Tibial artery (tissue), 4 donors: Measurements from ENCODE around the gene NAT10.
A peak's percentile ranks its signal among the peaks of the same experiment; 100 is the strongest.
"Not testable (repeated sequence)": the region's sequence is repeated elsewhere in the genome, so short reads cannot be mapped to it uniquely, and the experiment has no call there.

ENCODE experiments used
- DNase-seq, 2 donors: peaks; one replicate each; pipeline ENCODE4 v3.0.0-alpha.2; 2019
- H3K27ac ChIP-seq, 2 donors: fragments of 200-600 bp; sonication (generic) in 1 of 2; 1 replicate in 1 of 2; 2 replicates in 1 of 2; pipeline ENCODE4 v1.5.1; 2018 to 2019; ENCODE audit warnings: mild to moderate bottlenecking in 1 of 2
- H3K27me3 ChIP-seq, 2 donors: fragments of 200-600 bp; sonication (generic) in 1 of 2; one replicate each; pipeline versions ENCODE4 v1.5.1 to v1.6.0; 2016 to 2019
- H3K36me3 ChIP-seq, 3 donors: fragments of 200-600 bp; sonication (generic) in 2 of 3; one replicate each; pipeline ENCODE4 v1.5.1; 2016 to 2019; ENCODE audit warnings: mild to moderate bottlenecking in 2 of 3
- H3K4me1 ChIP-seq, 4 donors: fragments of 200-600 bp; sonication (generic) in 2 of 4; 1 replicate in 3 of 4; 2 replicates in 1 of 4; pipeline ENCODE4 v1.5.1; 2016 to 2019
- H3K4me3 ChIP-seq, 2 donors: fragments of 200-600 bp; sonication (generic) in 1 of 2; 1 replicate in 1 of 2; 2 replicates in 1 of 2; pipeline ENCODE4 v1.5.1; 2018 to 2019; ENCODE audit warnings: mild to moderate bottlenecking in 2 of 2
- H3K9me3 ChIP-seq, 3 donors: fragments of 200-600 bp; sonication (generic) in 1 of 3; one replicate each; pipeline ENCODE4 v1.5.1; 2016 to 2019
- CTCF ChIP-seq, 2 experiments: fragments of 200-600 bp in 1 of 2; fragments of 450-650 bp in 1 of 2; IDR thresholded peaks; one replicate each; pipeline ENCODE4 v1.5.1; 2017 to 2019; ENCODE audit warnings: antibody characterized with exemption in 2 of 2, mild to moderate bottlenecking in 1 of 2, moderate library complexity in 1 of 2
- intact Hi-C: fragments of 100-400 bp; cut with DNase I; formaldehyde crosslinking; loops from one replicate; pipeline ENCODE4 v1.15.0; 2023; ENCODE audit warnings: low total_unique reads

Gene NAT10

GRCh38 chr11:34075178-34075820 lies 30.1 kb upstream of the NAT10 start:
- intact Hi-C loops = no loop called here

GRCh38 chr11:34080609-34081008 lies 24.8 kb upstream of the NAT10 start:
- H3K27me3 ChIP-seq = no peaks in the 10 kb centered on the region
- H3K4me3 ChIP-seq = no peak overlapping the region
- intact Hi-C loops = no loop called here
- DNase-seq = no peak
- TF ChIP-seq CTCF (IDR thresholded peaks at IDR 0.05) = no peak
- H3K9me3 ChIP-seq = no peaks in the 10 kb centered on the region
- peaks cover 79 to 99% (median 85%) of the 10 kb centered on the region in 3 donors for H3K36me3 ChIP-seq
- no peak overlapping the region for H3K27ac ChIP-seq
- H3K4me1 ChIP-seq = no peaks in the 10 kb centered on the region

More at GRCh38 chr11:34075178-34075820, 30.1 kb upstream of the NAT10 start:
- Histone ChIP-seq H3K27me3 (no peaks in the 10 kb centered on the region), H3K4me1 (peaks cover 0 to 13% (median 7%) of the 10 kb centered on the region in 4 donors), H3K4me3 (no peak overlapping the region), H3K27ac (peak overlapping the region in 1 of 2 donors; percentile 6), H3K36me3 (peaks cover 56 to 80% (median 63%) of the 10 kb centered on the region in 3 donors), H3K9me3 (no peaks in the 10 kb centered on the region)
- no peak for TF ChIP-seq CTCF (IDR thresholded peaks at IDR 0.05)
- DNase-seq = no peak

GRCh38 chr11:34084637-34085036 lies 20.8 kb upstream of the NAT10 start:
- no peak for DNase-seq
- no peak overlapping the region for H3K27ac ChIP-seq
- peaks cover 84 to 98% (median 97%) of the 10 kb centered on the region in 3 donors for H3K36me3 ChIP-seq
- TF ChIP-seq CTCF (IDR thresholded peaks at IDR 0.05) = no peak
- H3K27me3 ChIP-seq = no peaks in the 10 kb centered on the region
- no peak overlapping the region for H3K4me3 ChIP-seq
- no peaks in the 10 kb centered on the region for H3K9me3 ChIP-seq
- intact Hi-C loops = no loop called here
- no peaks in the 10 kb centered on the region for H3K4me1 ChIP-seq

- H3K4me3 ChIP-seq = no peak overlapping the region
- H3K4me1 ChIP-seq = no peaks in the 10 kb centered on the region
- TF ChIP-seq CTCF (IDR thresholded peaks at IDR 0.05) = no peak
- H3K36me3 ChIP-seq = peaks cover 85 to 98% (median 94%) of the 10 kb centered on the region in 3 donors
- intact Hi-C loops = no loop called here
- no peak overlapping the region for H3K27ac ChIP-seq
- DNase-seq = no peak
- no peaks in the 10 kb centered on the region for H3K27me3 ChIP-seq
- no peaks in the 10 kb centered on the region for H3K9me3 ChIP-seq
Measured at GRCh38 chr11:34086554-34087283, 18.7 kb upstream of the NAT10 start.

GRCh38 chr11:34091825-34092224 lies 13.6 kb upstream of the NAT10 start:
- TF ChIP-seq CTCF (IDR thresholded peaks at IDR 0.05) = no peak
- Histone ChIP-seq H3K36me3 (peaks cover 90 to 98% (median 92%) of the 10 kb centered on the region in 3 donors), H3K9me3 (no peaks in the 10 kb centered on the region), H3K4me3 (no peak overlapping the region), H3K27me3 (no peaks in the 10 kb centered on the region), H3K4me1 (no peaks in the 10 kb centered on the region), H3K27ac (no peak overlapping the region)
- DNase-seq = no peak
- intact Hi-C loops = no loop called here

- H3K36me3 ChIP-seq = peaks cover 95 to 99% (median 96%) of the 10 kb centered on the region in 3 donors
- H3K27me3 ChIP-seq, H3K9me3 ChIP-seq, H3K4me1 ChIP-seq, H3K27ac ChIP-seq, H3K4me3 ChIP-seq, DNase-seq, intact Hi-C loops: not testable (repeated sequence)
Measured at GRCh38 chr11:34094900-34095299, 10.5 kb upstream of the NAT10 start.
